SH-SY5Y (cell line): ENCODE data around the gene SIGLEC7.

Experiments used
- GATA2 ChIP-seq: IDR thresholded peaks from 2 replicates; pipeline ENCODE4 v1.6.1; 2011; ENCODE audit warnings: mild to moderate bottlenecking, low read depth, low read length
- GATA3 ChIP-seq: IDR thresholded peaks from 2 replicates; pipeline ENCODE4 v1.6.1; 2011; ENCODE audit warnings: low read depth, mild to moderate bottlenecking, low read length, moderate library complexity

GRCh38 chr19:51163257-51163656, 21.2 kb downstream of the SIGLEC7 start:
- TF ChIP-seq GATA2 (no peak), GATA3 (no peak)
